ENCODE measurements around the gene BSN. TPM values are rescaled to one million over a fixed set of nuclear protein-coding genes. Genes with fewer than 3 reads are reported as not detected.

BSN gene
- total RNA-seq, 1 experiment from 2014 or later = 0.93 TPM

DNA sequence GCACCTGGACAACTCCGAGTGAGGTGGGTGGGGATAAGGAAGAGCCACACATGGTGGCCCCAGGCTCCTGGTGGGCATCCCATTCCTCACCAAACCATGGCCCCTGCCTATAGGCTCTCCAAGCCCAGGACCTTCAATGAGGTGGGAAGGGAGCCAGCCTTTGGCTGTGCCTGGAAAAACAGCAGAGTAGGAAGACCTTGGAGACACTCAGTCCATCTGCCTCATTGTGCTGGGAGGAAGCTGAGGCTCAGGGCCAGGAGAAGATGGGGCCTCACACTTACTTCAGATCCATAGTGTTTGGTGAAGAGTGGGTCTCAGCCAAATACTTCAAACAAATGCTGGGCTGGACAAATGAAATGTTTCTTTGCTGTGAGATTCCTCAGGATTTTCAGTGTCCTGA is 72.5 kb downstream of the BSN start:
- no peaks in the 10 kb centered on the region for H3K36me3 Mint-ChIP-seq (ENCODE audit: insufficient read depth, unreplicated experiment)
- POLR2A ChIA-PET = no interaction called here

DNA sequence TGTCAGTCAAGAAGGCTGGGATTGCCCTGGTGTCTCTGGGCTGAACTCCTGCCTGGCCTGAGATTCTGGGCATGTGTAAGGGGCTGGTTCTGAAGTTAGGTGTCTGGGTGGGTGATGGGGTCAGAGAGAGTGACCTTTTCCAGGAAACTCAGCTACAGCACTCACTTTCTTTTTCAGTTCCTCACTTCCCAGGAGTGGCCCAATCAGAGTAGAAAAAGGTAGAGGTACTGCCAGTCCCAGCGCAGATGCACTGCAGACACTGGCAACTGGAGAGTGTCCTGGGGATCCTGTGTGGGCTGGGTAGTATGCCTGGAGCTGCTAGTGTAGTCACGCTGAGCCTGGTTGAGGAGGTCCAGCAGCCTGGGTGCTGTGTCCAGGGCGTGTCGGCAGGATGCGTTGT is 73.4 kb downstream of the BSN start:
- BruUV-seq (replicated peaks) = no TSS peak
- CTCF ChIA-PET = no interaction called here

More for the DNA sequence above, 72.5 kb downstream of the BSN start:
- no peaks in the 10 kb centered on the region for H3K4me1 Mint-ChIP-seq (ENCODE audit: low read depth, unreplicated experiment)
- TF ChIP-seq, protein P1, sequence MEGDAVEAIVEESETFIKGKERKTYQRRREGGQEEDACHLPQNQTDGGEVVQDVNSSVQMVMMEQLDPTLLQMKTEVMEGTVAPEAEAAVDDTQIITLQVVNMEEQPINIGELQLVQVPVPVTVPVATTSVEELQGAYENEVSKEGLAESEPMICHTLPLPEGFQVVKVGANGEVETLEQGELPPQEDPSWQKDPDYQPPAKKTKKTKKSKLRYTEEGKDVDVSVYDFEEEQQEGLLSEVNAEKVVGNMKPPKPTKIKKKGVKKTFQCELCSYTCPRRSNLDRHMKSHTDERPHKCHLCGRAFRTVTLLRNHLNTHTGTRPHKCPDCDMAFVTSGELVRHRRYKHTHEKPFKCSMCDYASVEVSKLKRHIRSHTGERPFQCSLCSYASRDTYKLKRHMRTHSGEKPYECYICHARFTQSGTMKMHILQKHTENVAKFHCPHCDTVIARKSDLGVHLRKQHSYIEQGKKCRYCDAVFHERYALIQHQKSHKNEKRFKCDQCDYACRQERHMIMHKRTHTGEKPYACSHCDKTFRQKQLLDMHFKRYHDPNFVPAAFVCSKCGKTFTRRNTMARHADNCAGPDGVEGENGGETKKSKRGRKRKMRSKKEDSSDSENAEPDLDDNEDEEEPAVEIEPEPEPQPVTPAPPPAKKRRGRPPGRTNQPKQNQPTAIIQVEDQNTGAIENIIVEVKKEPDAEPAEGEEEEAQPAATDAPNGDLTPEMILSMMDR (IDR thresholded peaks at IDR 0.05; ENCODE audit: insufficient read depth in 1 of 2, low read depth in 1 of 2, low read length in 1 of 2, severe bottlenecking in 1 of 2, unreplicated experiment in 1 of 2) = no peak
- no TSS peak for BruUV-seq (replicated peaks)
- H3K27me3 Mint-ChIP-seq (ENCODE audit: insufficient read depth, unreplicated experiment) = peaks cover 3% of the 10 kb centered on the region
- intact Hi-C loops (cut with micrococcal nuclease; ENCODE audit: unreplicated experiment) = no loop called here
- Histone ChIP-seq H3K36me3 (ENCODE audit: control insufficient read depth, insufficient read depth, low read length) (no peaks in the 10 kb centered on the region), H3K4me3 (ENCODE audit: low read depth, low read length) (no peak overlapping the region), H3K27me3 (replicated peaks; ENCODE audit: control insufficient read depth, insufficient read depth, low read length) (no peaks in the 10 kb centered on the region), H3K4me1 (no peaks in the 10 kb centered on the region), H3K9me3 (peaks cover 2% of the 10 kb centered on the region; the same call in 1 of the 2 replicates)
- no peak overlapping the region for H3K27ac Mint-ChIP-seq (ENCODE audit: unreplicated experiment)
- DNase-seq = no peak
- H3K4me3 Mint-ChIP-seq (ENCODE audit: unreplicated experiment) = no peak overlapping the region
- CTCF ChIA-PET = no interaction called here
- no peaks in the 10 kb centered on the region for H3K9me3 Mint-ChIP-seq (ENCODE audit: unreplicated experiment)

DNA sequence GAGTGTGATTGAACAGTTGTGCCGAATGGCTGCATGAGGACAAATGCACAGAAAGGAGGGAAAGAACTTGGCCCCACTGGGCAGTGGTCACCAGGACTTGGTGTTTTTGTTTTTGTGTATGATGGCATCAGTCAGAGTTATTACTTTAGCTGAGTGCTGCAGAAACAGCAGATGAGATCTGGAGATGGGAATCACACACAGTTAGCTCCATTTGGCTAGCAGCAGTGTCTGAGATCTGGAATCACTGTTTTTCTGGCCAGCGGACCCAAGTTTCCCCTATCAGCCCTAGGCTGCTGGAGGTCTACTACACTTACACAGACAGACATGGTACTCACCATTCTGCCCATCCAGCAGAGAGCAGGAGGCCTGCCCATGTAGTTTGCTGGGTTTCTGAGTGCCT is 74.0 kb downstream of the BSN start:
- TF ChIP-seq, protein P1 (IDR thresholded peaks at IDR 0.05; ENCODE audit: insufficient read depth in 1 of 2, low read depth in 1 of 2, low read length in 1 of 2, severe bottlenecking in 1 of 2, unreplicated experiment in 1 of 2) = no peak
- ChIA-PET CTCF (no interaction called here), POLR2A (no interaction called here)
- Mint-ChIP-seq H3K27ac (ENCODE audit: unreplicated experiment) (no peak overlapping the region), H3K9me3 (ENCODE audit: unreplicated experiment) (no peaks in the 10 kb centered on the region), H3K36me3 (ENCODE audit: insufficient read depth, unreplicated experiment) (no peaks in the 10 kb centered on the region), H3K27me3 (ENCODE audit: insufficient read depth, unreplicated experiment) (no peaks in the 10 kb centered on the region), H3K4me1 (ENCODE audit: low read depth, unreplicated experiment) (no peaks in the 10 kb centered on the region), H3K4me3 (ENCODE audit: unreplicated experiment) (no peak overlapping the region)
- Histone ChIP-seq H3K4me3 (ENCODE audit: low read depth, low read length) (no peak overlapping the region), H3K4me1 (no peaks in the 10 kb centered on the region), H3K27me3 (replicated peaks; ENCODE audit: control insufficient read depth, insufficient read depth, low read length) (no peaks in the 10 kb centered on the region), H3K9me3 (peaks cover 6% of the 10 kb centered on the region; the same call in 1 of the 2 replicates), H3K36me3 (ENCODE audit: control insufficient read depth, insufficient read depth, low read length) (no peaks in the 10 kb centered on the region)
- BruUV-seq (replicated peaks) = no TSS peak
- intact Hi-C loops (cut with micrococcal nuclease; ENCODE audit: unreplicated experiment) = no loop called here
- DNase-seq = no peak

More for the DNA sequence above, 73.4 kb downstream of the BSN start:
- POLR2A ChIA-PET = no interaction called here
- Histone ChIP-seq H3K27me3 (replicated peaks; ENCODE audit: control insufficient read depth, insufficient read depth, low read length) (no peaks in the 10 kb centered on the region), H3K4me1 (no peaks in the 10 kb centered on the region), H3K4me3 (ENCODE audit: low read depth, low read length) (no peak overlapping the region), H3K36me3 (ENCODE audit: control insufficient read depth, insufficient read depth, low read length) (no peaks in the 10 kb centered on the region), H3K9me3 (peaks cover 6% of the 10 kb centered on the region; the same call in 1 of the 2 replicates)
- Mint-ChIP-seq H3K27ac (ENCODE audit: unreplicated experiment) (no peak overlapping the region), H3K9me3 (ENCODE audit: unreplicated experiment) (no peaks in the 10 kb centered on the region), H3K27me3 (ENCODE audit: insufficient read depth, unreplicated experiment) (no peaks in the 10 kb centered on the region), H3K4me3 (ENCODE audit: unreplicated experiment) (no peak overlapping the region), H3K36me3 (ENCODE audit: insufficient read depth, unreplicated experiment) (no peaks in the 10 kb centered on the region), H3K4me1 (ENCODE audit: low read depth, unreplicated experiment) (no peaks in the 10 kb centered on the region)
- intact Hi-C loops (cut with micrococcal nuclease; ENCODE audit: unreplicated experiment) = no loop called here
- TF ChIP-seq, protein P1 (IDR thresholded peaks at IDR 0.05; ENCODE audit: insufficient read depth in 1 of 2, low read depth in 1 of 2, low read length in 1 of 2, severe bottlenecking in 1 of 2, unreplicated experiment in 1 of 2) = no peak
- no peak for DNase-seq
